AG04449 (cell line): ENCODE results near the gene PAAF1.
"Not testable (repeated sequence)": the region's sequence is repeated elsewhere in the genome, so short reads cannot be mapped to it uniquely, and the experiment has no call there.

Experiments
- CTCF ChIA-PET: fragments of 350-600 bp; formaldehyde crosslinking; extraction: SDS; loops from one replicate; lab custom pipeline; 2021; ENCODE audit warnings: antibody characterized with exemption; lab: Yijun Ruan, JAX
- POLR2A ChIA-PET: fragments of 400-600, 350-600 bp; formaldehyde crosslinking; extraction: SDS; loops from one replicate; lab custom pipeline; 2020; ENCODE audit warnings: antibody characterized with exemption, inconsistent platforms; lab: Yijun Ruan, JAX
- DNase-seq: peaks from one replicate; pipeline ENCODE4 v3.0.0-alpha.2; 2010; ENCODE audit warnings: low read depth, low spot score
- H3K4me3 ChIP-seq: 2 replicates; pipeline ENCODE4 v1.5.1; 2011; ENCODE audit warnings: low read depth, mild to moderate bottlenecking, control low read depth, low read length
- TF ChIP-seq, protein P1 (sequence below): IDR thresholded peaks from one replicate; pipeline ENCODE4 v1.5.1; 2011; ENCODE audit warnings: mild to moderate bottlenecking, moderate library complexity, low read length, control low read depth, inconsistent platforms; ENCODE audit not compliant: insufficient read depth; ENCODE audit errors: missing control alignments

PAAF1 gene

DNA sequence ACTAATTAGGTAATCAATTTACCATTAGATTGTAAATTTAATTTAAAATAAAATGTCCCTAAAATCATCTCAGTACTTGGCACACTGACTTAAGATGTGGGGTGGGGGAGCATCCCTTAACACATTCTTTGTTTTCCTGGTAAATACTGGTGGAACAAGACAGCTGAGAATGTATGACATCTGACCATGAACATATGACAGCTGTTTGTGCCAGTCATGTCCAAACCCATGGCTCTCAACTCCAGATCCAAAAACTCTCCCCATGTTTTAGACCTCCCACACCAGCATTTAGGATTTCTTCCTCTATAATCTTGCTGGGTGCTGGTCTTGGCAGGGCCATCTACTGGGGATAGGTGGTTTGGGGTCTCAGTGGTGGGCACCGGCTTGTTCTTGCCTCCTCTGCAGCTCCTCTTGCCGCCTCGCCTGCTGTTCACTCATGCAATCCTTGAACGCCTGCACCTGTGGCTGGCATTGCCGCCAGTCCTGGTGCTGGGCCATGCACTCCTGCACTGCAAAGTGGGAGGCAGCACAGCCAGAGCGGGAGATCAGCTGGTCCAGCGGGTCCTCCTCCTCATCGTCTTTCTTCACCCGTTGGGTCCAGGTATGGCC, 3.9 kb upstream of the PAAF1 start:
- TF ChIP-seq, protein P1, sequence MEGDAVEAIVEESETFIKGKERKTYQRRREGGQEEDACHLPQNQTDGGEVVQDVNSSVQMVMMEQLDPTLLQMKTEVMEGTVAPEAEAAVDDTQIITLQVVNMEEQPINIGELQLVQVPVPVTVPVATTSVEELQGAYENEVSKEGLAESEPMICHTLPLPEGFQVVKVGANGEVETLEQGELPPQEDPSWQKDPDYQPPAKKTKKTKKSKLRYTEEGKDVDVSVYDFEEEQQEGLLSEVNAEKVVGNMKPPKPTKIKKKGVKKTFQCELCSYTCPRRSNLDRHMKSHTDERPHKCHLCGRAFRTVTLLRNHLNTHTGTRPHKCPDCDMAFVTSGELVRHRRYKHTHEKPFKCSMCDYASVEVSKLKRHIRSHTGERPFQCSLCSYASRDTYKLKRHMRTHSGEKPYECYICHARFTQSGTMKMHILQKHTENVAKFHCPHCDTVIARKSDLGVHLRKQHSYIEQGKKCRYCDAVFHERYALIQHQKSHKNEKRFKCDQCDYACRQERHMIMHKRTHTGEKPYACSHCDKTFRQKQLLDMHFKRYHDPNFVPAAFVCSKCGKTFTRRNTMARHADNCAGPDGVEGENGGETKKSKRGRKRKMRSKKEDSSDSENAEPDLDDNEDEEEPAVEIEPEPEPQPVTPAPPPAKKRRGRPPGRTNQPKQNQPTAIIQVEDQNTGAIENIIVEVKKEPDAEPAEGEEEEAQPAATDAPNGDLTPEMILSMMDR = no peak
- POLR2A ChIA-PET = no interaction called here
- H3K4me3 ChIP-seq = no peak overlapping the region
- DNase-seq = no peak
- CTCF ChIA-PET = no interaction called here

DNA sequence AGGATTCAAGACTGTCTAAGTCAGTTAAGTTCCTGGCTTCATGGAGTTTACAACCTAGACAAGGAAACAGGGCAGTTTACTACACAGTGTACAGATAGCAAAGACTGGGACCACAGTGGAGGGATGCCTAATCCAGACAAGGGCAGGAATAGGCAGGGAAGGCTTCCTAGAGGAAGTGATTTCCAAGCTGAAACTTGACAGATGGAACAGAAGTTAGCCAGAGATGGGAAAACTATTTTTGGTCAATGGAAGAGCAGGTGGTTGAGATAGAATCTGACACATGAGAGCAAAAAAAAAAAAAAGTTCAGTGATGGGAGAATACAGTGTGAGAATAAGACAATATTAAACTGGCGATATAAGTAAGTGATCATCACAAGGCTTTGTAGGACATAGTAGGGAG, 1.4 kb upstream of the PAAF1 start:
- POLR2A ChIA-PET = no interaction called here
- CTCF ChIA-PET = no interaction called here
- H3K4me3 ChIP-seq = peak overlapping the region; percentile 91
- TF ChIP-seq, protein P1 = no peak
- DNase-seq = no peak

DNA sequence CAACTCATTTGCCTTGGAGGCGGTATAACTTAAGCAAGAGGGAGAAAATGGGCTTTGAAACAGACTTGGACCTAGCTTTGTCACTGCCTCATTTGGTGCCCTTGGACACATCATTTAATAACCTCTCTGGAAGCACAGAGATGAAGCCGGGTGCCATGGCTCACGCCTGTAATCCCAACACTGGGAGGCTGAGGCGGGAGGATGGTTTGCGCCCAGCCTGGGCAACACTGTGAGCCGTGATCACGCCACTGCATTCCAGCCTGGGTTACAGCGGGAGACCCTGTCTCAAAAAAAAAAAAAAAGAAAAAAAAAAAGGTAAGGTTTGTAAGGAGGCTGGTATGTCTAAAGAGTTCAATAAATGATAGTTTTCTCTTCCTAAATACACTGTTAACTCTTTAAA, 959 bp upstream of the PAAF1 start:
- TF ChIP-seq, protein P1 = no peak
- no peak for DNase-seq
- ChIA-PET CTCF (no interaction called here), POLR2A (no interaction called here)
- peak overlapping the region; percentile 91 for H3K4me3 ChIP-seq

DNA sequence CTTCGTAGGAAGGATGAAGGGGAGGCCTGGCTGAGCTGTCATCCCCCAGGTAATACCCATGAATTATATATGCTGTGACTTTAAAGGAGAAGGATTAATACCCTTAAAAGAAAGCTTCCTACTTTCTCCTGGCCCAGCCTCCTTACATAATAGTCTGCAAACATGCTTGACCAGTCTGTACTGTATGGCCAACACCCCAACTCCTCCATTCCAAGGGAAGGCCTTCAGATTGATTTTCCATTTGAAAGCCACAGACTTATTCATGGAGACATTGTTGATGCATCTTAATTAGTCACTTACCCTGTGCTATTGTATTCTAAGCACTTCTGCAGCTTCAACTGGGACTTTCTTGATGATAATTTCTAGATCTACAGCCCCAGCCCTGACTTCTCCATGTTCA, 2.0 kb downstream of the PAAF1 start:
- DNase-seq = no peak
- ChIA-PET POLR2A (no interaction called here), CTCF (interaction anchor here (0.9 kb wide), 1 partner anchor 53 kb away, joined by 3 read pairs; no protein-coding TSS in a partner anchor)
- no peak overlapping the region for H3K4me3 ChIP-seq
- TF ChIP-seq, protein P1 = no peak

DNA sequence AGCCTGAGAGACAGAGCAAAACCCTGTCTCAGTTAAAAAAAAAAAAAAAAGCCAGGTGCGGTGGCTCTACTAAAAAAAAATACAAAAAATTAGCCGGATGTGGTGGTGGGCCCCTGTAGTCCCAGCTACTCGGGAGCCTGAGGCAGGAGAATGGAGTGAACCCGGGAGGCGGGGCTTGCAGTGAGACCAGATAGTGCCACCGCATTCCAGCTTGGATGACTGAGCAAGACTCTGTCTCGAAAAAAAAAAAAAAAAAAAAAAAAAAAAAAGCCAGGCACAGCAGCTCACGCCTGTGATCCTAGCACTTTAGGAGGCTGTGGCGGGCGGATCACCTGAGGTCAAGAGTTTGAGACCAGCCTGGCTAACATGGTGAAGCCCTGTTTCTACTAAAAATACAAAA, 3.6 kb downstream of the PAAF1 start:
- POLR2A ChIA-PET, H3K4me3 ChIP-seq, DNase-seq: not testable (repeated sequence)
- CTCF ChIA-PET = interaction anchor here (1.0 kb wide), 1 partner anchor 9 kb away, joined by 4 read pairs; no protein-coding TSS in a partner anchor

DNA sequence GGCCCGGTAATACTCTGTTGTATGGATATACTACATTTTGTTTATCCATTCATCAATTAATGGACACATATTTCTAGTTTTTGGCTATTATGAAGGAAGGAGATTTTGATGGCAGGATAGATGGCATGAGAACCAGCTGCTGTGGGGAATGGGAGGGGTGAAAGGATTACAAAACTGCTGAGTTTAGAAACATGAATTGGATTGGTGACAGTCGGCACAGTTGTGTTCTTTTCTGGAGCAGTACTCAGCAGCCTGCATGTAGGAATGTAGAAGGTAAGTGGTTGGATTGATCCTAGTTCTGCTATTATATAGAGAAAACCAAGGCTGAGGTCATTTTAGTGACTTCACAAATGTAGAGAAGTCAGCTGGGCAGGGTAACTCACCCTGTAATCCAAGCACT, 7.1 kb downstream of the PAAF1 start:
- TF ChIP-seq, protein P1 = no peak
- ChIA-PET POLR2A (no interaction called here), CTCF (no interaction called here)

DNA sequence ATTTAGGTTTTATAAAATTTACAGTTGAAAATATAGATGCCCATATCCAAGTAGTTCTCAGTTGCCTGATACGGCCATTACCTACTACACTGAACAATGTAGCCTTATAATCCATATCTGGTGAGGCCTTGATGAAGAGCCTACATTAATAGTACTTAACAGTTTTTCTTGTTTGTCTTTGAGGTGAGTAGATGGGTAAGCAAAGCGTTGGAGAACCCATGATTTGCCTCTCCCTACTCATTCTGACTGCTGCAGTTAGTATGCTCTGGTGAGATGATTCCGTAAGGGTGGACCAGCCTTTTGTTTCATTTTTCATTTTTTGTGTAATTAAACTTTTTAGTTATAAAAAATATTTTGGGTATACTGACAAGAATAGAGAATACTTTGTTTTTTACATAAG, 11.4 kb downstream of the PAAF1 start:
- POLR2A ChIA-PET = no interaction called here

More for the DNA sequence above, 7.1 kb downstream of the PAAF1 start:
- no peak overlapping the region for H3K4me3 ChIP-seq
- no peak for DNase-seq

More for the DNA sequence above, 11.4 kb downstream of the PAAF1 start:
- no peak overlapping the region for H3K4me3 ChIP-seq
- TF ChIP-seq, protein P1 = no peak
- no peak for DNase-seq
- CTCF ChIA-PET = no interaction called here
